Hepatocyte (in vitro differentiated cells): Measurements from ENCODE around the gene GPR21.

ENCODE experiments used
- CTCF ChIP-seq: fragments of 200-600 bp; sonication (generic); IDR thresholded peaks from 2 replicates; pipeline ENCODE4 v1.5.1; 2016; ENCODE audit warnings: antibody characterized with exemption, mild to moderate bottlenecking; ENCODE audit not compliant: poor library complexity
- EZH2 ChIP-seq: fragments of 200-600 bp; sonication (generic); IDR thresholded peaks from 2 replicates; pipeline ENCODE4 v1.6.1; 2016; ENCODE audit warnings: antibody characterized with exemption, mild to moderate bottlenecking, borderline replicate concordance

GRCh38 chr9:123003466-123003865 is 30.0 kb upstream of the GPR21 start:
- TF ChIP-seq CTCF: no peak
- no peak for TF ChIP-seq EZH2
